GM21737 (cell line): ENCODE data around the gene CD81.

Experiments used
- ATAC-seq: cut with Tn5 transposase; IDR thresholded peaks from one replicate; pipeline ENCODE4 v1.9.1; 2021; ENCODE audit warnings: mild to moderate bottlenecking, moderate library complexity; ENCODE audit not compliant: unreplicated experiment

The CD81 gene

DNA sequence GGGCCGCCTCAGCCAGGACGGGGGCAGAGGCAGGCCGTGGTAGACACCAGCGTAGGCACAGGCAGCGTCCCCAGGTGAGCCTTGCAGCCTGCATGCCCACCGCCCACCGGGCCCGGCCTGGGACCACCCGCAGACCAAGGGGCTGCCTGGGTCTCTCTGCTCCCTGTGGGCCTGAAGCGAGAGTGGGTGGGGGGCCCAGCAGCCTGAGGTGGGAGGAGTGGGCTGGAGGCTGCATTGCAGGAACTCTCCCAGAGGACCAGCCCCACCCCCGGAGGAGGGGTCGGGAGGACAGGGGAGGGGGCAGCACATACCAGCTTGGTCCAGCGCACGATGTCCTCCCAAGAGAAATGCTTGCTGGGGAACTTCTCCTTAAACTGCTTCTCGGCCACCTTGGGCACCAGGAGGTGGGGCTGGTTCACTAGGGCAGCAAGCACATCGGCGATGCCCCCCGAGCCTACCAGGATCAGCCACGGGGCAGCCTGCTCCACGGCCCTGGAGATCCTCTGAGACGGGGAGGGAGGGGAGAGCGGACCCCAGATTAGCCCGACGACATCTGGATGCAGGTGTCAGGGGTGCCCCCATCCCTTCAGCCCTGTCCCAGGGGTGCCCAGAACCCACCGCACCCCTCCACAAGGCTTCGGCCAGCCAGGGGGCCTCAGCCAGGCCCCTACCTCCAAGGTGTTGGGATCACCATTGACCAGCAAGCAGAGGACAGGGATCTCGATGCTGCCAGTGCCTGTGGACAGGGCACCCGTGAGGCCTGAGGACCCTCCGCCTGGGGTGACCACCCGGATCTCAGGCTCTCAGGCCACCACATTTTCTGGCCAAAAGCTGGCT lies 41.0 kb downstream of the CD81 start:
- no peak for ATAC-seq

DNA sequence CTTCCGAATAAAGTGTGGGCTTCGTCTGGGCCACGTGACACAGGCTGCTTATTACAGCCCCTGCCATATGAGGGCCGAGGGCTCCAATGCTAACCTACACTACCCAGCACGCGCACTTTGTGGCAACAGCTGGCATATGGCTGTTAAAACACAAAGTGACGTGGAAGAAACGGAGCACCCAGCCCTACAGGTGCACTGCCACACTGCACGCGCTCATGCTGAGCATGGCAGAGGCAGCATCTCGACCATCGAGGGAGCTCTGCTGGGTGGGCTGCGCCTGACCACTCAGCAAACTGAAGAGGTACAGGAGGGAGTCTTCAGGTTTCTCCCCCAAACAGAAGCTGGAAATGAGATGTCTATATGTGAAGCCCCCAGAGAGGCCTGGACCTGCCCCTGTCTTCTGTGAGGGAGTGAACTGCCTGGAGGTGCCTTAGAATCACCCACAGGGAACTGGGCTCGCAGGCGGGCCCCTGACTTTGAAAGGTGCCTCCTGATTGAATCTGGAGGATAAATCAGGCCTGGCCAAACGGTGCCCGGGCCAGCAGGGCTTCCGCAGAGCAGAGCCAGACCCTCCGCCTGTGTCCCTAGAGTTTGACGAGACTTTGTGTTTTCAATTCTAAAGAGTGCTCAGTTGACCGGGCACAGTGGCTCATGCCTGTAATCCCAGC lies 41.7 kb downstream of the CD81 start:
- ATAC-seq, result no peak

DNA sequence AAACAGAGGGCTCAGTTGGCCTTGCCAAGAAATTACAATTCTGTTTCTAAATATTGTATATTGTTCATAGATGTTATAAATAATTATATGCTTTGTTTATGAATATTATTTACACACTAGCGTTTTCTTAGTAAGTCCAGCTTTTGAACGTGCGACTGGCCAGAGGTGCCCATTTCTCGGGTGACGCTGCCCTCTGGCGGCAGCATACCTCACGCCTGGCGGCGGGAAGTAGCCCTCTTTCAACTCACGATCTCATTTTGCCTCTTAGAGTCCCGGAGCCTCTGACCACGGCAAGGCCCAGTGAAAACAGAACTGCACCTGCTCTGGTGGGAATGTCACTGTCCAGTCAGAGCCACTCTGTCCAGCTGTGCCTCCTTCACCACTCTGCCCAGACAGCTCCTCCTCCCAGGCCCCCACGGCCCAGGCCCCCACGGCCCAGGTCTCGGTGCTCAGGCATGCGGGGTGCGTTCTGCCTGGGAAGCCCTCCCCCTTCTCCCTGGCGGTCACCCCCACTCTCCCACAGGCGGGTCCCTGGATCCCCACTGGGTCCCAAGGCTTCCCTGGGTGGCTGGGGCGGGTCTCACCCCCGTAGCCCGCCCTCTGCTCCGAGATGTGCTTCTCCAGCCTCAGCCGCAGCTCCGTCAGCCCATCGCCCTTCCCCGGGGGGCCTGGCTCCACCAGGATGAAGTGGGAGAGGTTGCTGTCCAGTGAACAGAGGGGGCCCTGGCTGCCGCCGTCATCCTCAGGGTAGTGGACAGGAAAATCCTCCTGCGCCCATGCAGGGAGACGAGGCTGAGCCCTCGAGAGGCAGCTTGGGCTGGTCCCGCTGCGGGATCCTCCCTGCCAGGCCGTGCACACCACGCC lies 42.8 kb downstream of the CD81 start:
- ATAC-seq, result no peak

DNA sequence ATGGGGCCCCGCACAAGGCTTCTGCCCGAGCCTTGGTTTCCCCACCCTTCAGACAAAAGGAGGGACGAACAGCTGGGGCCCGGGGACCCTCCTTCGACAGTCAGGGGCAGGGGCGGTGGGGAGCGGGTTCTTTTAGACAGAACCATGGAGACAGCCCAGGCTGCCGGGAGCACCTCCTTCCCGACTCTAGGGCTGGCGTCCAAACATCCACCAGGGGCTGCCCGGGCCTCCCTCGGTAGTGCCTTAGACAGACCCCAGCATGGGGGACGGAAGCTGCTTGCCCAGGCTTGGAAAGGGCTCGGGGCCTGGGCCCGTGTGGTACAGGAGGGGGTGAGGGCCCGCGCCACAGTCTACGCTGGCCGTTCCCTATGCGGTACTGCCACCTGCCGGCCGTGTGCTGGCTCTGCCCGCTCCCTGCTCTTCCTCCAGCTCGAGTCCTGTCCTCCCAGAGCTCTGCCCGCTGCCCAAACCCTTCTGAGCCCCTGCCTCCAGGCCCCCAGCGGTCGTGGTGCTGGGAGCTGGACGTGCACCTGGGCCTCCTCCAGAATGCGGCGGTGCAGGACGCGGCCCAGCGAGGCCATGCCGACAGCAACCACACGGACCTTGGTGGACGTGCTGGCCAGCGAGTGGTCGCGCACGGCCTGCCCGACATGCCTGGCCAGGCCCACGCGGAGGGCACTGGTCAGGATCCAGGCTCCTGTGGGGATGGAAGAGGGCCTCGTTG lies 43.6 kb downstream of the CD81 start:
- no peak for ATAC-seq

DNA sequence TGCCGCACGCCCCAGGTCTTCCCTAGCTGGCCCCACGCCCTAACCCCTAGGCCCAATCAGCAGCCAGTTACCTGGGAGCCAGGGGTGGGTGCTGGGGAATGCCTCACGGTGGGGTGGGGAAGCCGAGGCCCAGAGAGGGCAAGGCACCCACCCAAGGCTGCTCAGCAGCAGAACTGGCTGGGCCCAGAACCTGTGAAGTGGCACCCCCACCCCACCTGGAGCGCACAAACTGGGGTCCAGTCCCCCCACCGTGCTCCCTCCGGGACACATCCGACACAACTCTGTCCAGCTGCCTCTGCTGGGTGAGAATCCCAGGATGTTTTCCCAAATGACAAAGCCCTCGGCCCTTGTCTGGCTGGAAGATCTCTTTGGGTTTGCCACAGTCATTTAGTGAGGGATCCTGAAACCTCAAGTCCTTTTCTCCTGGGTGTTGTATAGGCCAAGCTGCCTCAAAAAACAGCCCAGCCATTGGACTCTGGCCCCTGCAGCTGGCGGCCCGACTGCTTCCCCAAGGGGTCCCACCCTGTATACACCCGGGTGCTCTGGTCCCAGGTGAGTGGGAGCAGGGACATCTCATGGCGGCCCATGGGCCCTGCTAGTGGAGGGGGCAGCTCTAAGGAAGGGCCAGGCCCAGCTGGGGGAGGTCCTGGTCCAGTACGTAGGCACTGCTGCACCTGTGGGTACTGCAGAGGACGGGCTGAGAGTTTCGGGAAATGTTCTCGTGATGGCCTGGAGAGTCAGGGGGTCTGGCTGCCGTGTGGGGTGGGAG lies 44.3 kb downstream of the CD81 start:
- no peak for ATAC-seq

DNA sequence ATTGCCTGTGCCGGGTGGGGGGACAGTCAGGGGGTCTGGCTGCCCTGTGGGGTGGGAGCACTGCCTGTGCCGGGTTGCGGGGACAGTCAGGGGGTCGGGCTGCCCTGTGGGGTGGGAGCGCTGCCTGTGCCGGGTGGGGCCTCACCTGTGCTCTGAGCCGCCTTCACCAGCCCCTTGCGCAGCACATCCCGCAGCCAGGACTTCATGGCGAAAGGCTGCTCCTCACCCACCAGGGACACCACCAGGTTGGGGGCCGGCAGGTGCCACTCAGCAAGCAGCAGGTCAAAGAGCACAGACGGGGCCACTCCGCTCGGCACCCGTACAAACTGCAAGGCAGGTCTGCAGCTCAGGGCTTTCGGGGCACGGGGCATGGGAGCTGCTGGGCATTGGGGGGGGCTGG lies 44.9 kb downstream of the CD81 start:
- no peak for ATAC-seq

DNA sequence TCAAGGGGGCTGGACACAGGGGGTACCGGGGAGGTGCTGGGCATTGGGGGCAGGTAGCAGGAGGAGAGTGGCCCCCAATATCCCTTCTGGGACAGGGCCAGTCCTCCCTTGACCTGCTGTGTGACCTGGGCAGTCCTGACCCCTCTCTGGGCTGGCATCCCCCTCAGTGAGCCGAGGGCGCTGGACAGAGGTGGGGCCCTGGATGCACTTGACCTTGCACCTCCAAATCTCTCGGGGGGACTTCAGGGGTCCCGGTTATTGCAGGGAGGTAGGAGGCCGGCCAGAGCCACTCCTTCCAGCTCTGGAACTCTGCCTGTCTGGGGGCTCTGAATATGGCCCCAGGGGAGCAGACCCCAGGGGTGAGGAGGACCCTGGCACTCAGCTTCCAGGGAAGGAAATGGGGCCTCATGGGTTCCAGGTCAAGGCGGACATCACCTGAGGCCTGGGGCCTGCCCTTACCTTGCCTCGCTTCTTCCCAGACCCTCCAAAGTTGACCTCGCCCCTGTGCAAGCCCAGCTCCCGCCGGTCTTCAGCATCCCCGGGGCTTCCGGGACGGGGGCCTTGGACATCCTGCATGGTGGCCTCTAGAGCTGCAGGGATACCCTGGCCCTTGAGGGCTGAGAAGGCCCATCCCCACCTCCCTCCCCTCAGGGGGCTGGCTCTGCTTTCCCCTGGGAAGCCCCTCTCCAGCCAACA lies 45.5 kb downstream of the CD81 start:
- no peak for ATAC-seq

DNA sequence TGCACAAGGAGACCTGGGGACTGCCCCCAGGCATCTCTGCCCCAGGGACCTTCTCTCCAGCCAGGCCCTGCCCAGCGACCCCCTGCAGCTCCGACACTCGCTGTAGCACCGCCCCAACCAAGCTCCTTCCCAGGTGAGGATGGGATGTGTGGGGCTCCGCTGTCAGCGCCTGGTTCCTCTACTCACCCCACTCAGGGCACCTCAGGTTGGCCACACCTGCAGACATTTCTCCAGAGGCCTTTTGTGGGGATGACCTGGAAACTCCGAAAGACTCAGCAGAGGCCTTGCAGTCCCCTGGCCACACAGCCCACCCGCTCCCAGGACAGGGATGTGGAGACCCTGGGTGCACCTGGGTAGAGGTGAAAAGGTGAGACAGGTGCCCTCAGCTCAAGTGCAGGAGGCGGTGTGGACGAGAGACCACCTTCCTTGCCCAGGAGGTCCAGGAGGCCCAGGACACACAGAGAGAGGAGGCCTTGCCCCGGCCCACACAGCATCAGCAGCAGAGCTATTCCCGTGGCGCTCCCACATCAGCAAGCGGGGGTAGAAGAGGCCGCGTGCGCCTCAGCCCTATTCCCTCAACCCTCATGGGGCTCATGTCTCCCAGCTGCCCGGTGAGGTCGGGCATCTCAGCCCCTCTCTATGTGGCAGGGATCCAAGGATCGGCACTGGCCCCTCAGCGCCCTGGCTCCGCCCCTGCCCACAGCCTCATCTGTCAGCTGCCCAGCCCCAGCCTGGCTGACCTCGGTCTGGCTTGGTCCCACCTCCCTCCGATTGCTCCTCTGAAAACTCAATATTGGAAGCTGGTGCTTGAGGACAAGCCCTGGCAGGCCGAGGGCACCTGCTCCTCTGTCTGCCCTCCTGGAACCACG lies 46.3 kb downstream of the CD81 start:
- ATAC-seq, result no peak

DNA sequence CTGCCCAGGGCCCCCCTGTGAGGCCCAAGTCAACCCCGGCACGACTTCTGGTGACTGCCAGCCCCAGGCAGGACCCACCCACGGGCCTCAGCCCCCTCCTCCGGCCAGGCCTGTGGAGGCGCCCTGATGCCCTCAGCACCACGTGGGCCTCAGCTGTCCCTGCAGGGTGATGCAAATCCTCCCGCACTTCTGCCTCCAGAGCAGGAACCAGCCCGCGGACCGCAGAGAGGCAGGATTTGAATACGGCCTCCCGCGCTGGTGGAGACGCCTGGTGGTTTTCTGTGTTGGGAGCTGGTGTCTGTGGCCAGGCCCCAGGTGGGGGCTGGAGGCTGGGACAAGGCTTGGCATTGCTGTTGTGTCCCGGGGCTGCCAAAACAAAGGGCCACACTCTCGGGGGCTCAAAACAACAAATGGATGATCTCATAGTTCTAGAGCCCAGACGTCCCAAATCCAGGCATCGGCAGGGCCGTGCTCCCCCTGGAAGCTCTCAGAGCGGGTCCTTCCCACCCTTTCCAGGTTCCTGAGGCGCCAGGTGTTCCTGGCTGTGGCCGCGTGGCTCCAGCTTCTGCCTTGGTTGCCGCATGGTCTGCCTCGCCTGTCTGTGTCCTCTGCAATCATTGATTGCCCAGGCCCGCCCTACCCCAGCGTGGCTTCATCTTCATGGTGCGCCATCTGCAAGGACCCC lies 47.8 kb downstream of the CD81 start:
- ATAC-seq, result no peak

DNA sequence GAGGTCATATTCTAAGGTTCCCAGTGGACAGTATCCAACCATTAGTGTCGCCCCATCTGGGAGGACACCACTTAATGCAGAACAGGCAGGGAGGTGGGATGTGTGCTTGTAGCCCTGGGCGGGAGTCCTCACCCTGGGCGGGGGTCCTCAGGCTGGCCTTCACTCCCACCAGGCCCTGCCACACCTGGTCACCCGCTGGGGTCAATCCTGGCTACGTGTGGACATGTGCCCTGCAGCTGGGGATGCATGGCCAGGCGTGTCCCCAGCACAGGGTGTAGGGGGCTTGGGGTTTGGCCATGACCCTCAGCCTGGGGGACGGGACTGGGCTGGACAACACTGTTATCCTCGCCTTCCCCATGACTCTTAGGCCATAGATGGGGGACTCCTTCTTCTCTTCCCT lies 48.4 kb downstream of the CD81 start:
- ATAC-seq, result no peak

DNA sequence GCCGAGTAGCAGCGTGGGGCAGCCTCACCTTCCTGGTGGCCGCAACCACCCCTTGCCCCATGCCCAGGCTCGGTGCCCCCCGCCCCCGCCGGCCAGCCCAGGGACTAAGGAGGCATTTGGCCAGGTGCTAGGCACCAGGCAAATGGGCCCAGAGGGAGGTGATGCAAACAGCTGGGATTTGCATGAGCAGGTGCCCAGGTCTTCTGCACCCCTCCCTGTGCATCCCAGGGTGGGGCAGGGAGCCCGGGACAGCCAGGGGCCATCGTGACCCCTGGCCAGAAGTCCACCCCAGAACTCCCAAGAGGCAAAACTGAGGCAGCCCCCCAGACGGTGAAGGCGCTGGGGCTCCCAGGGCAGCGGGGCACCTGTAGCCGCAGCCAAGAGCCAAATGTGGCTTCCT lies 49.1 kb downstream of the CD81 start:
- ATAC-seq, result no peak

DNA sequence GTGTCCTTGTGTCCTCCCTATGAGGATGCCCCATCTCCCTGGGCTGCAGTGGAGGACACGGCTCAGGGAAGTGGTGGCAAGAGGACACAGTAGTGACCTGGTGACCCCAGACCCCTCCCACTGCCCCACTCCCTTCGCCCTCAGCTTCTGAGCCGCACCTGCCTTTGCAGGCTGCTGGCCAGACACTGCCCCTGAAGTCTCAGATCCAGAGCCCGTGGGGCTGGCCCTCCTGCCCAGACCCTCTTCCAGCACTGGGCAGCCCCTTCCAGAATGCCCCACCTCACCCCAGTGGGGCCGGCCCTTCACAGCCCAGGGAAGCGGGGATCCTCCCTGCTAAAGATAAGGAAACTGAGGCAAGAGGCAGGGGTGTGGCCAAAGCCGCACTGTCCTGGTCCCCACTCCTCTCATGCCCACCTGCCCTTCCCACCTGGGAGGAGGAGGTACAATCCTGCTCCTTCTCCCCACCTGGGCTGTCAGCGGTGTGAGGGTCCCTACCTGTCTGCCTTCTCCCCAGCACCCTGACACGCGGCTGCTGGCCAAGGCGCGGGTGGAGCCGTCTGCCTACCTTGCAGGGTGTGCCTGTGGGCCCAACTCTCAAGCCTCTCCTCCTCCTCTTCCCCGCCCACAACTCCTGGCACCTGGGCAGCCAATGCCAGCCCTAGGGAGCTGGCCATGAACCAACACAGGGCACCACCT lies 49.9 kb downstream of the CD81 start:
- no peak for ATAC-seq

DNA sequence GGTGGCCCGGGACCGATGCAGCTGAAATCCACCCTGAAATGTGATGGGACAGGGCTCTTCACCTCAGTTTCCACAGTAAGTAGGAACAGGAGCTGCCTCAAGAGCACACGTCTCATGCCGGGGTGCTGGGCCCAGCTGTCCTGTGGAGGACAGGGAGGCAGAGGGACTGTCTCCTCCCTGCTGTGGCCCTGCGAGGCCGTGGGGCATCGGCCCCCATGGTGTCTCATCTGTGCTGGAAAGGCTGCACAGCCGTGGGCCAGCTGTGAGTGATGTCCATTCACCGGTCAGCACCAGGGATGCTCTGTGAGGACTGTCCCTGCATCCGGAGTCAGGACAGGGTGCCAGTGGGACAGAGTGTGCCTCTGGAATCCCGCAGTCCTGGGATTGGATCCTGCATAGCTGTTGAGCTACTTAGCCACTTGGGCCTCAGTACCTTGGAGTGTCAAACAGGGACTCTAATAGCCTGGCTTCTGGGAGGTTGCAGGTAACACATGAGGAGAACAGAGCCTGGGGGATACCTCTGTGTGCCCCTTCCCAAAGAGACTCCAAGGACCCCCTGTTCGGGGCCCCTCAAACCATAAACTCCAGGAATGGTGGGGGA lies 50.7 kb downstream of the CD81 start:
- ATAC-seq, result no peak

DNA sequence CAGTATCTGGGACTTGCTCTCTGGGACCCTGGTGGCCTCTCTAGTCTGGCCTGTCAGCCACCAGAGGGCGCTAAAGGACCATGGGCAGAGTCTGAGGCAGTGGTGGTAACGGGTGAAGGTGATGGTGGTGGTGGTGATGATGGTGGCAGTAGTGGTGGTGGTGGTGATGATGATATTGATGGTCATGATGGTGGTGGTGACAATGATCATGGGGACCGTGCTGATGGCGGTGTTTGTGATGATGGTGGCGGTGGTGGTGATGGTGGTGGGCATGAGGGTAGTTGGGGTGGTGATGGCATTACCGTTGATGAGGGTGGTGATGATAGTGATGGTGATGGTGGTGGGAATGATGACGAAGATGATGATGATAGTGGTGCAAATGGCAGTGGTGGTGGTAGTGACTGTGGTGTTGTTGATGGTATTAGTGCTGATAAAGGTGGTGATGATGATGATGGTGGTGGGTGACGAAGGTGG lies 51.2 kb downstream of the CD81 start:
- no peak for ATAC-seq

DNA sequence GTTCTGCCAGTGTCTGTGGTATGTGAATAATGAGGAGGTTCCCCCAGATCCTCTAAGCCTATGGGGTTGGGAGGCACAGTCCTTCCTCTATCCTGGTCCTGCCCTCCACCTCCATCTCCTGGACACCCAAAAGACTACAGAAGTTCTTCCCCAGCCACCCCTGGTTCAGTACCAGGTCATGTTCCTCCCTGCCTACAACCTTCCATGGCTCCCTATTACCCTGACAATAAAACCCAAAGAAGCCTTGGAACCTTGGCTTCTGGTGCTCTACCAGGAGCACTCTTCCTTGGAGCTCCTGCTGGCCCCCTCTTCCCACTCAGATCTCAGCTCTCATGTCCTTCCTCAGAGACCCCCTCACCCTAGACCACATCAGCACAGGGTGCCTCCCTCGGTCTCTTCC lies 54.3 kb downstream of the CD81 start:
- no peak for ATAC-seq

DNA sequence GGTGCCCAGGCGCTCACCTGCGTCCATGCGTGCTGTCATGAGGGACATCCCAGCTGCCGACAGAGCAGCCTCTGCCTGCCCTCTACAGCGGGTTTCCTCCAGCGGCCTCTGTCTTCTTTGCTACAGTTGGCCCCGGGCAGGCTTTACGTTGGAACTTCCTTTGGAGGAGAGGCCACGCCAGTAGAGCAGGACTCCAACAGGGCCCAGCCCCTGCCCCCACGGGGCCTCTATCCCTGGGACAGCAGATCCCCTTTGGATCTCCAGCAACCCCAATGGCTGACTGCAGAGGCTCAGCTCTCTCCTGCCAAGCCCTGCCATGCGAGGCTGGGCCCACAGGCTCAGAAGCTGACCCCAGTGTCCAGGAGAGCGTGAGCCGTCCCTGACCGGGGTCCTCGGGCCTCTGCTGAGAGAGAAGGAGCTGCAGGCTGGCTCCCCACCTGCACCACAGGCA lies 55.1 kb downstream of the CD81 start:
- no peak for ATAC-seq

DNA sequence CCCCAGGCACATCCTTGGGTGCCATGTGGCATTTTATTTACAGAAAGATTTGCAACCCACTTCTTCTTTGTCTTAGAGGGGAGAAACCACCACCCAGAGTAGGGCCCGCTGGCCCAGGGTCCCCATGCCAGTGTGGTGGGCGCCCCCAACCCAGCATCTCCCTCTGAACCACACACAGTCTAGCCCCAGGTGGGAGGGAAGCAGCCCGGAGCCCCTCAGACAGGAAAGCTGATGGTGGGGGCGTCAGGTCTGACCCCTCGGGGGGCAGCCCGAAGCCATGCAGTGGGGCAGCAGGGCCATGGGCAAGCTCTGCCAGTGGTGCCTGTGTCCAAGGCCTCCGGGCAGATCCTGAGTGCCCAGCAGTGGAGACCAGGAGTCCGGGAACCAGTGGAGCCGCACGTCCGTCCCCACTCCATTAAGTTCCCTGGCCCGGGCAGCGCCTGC lies 55.5 kb downstream of the CD81 start:
- ATAC-seq, result no peak
